HCT116 (cell line): ENCODE measurements around the gene PRXL2A. TPM values are rescaled to one million over a fixed set of nuclear protein-coding genes. Genes with fewer than 3 reads are reported as not detected.

Source experiments
- ATAC-seq: fragments of 200-7000 bp; cut with Tn5 transposase; 2 replicates; pipeline ENCODE4 v1.9.1; 2020; ENCODE audit warnings: mild to moderate bottlenecking, moderate library complexity
- BruUV-seq: library from RNA; stranded (reverse); fragments of 400-500 nt; replicated peaks from 2 replicates; lab custom pipeline; 2021; lab: Mats Ljungman, UMichigan
- CTCF ChIA-PET: fragments of 300-600 bp; sonication (Branson Sonifier 250); formaldehyde crosslinking; loops from one replicate; lab custom pipeline; 2021; ENCODE audit warnings: antibody characterized with exemption; lab: Charles Lee
- POLR2A ChIA-PET: fragments of 300-600, 350-600 bp; sonication (Branson Sonifier 250); formaldehyde crosslinking; loops from one replicate; lab custom pipeline; 2021; ENCODE audit warnings: antibody characterized with exemption; lab: Charles Lee
- RAD21 ChIA-PET, 2 experiments: fragments of 300-600 bp; sonication (Branson Sonifier 250); formaldehyde crosslinking; loops; one replicate each; lab custom pipeline; 2023; ENCODE audit warnings: low total read pairs in 2 of 2; ENCODE audit not compliant: uncharacterized antibody in 2 of 2, unreplicated experiment in 2 of 2, low non-redundant PET in 1 of 2; lab: Charles Lee
- DNase-seq: peaks from one replicate; pipeline ENCODE4 v3.0.0-alpha.2; 2010; ENCODE audit warnings: low read depth, low spot score
- H2AFZ ChIP-seq: fragments of 200-600 bp; shearing (Covaris generic), sonication (generic); 2 replicates; pipeline ENCODE4 v1.6.1; 2017; ENCODE audit warnings: low read depth, mixed run types, mixed read lengths, antibody characterized with exemption, low read length; ENCODE audit not compliant: poor library complexity, severe bottlenecking
- H3K27ac ChIP-seq: 2 replicates; pipeline ENCODE4 v1.5.1; 2012; ENCODE audit warnings: low read depth, low read length
- H3K27me3 ChIP-seq: fragments of 200-600 bp; sonication (generic); 2 replicates; pipeline ENCODE4 v1.6.1; 2016; ENCODE audit warnings: mixed run types, low read length, mixed read lengths; ENCODE audit not compliant: insufficient read depth
- H3K36me3 ChIP-seq, 2 experiments: fragments of 200-500 bp in 1 of 2; fragments of 200-600 bp in 1 of 2; sonication (Bioruptor generic) in 1 of 2; sonication (generic) in 1 of 2; 2 replicates each; pipeline versions ENCODE4 v1.5.1 to v1.6.1; 2014 to 2016; ENCODE audit warnings: low read length in 2 of 2, inconsistent platforms in 1 of 2, mixed read lengths in 1 of 2, mixed run types in 1 of 2; ENCODE audit not compliant: insufficient read depth in 2 of 2, control insufficient read depth in 1 of 2
- H3K4me1 ChIP-seq, 2 experiments: fragments of 200-600 bp in 1 of 2; sonication (generic) in 1 of 2; 2 replicates each; pipeline versions ENCODE4 v1.5.1 to v1.6.1; 2012 to 2017; ENCODE audit warnings: low read length in 2 of 2, inconsistent platforms in 1 of 2, mild to moderate bottlenecking in 1 of 2, mixed read lengths in 1 of 2, mixed run types in 1 of 2, moderate library complexity in 1 of 2; ENCODE audit not compliant: insufficient read depth in 2 of 2, control insufficient read depth in 1 of 2
- H3K4me2 ChIP-seq: fragments of 200-600 bp; sonication (generic); 2 replicates; pipeline ENCODE4 v1.6.1; 2017; ENCODE audit warnings: mixed run types, low read length, mixed read lengths
- H3K4me3 ChIP-seq, 2 experiments: fragments of 200-600 bp in 1 of 2; sonication (generic) in 1 of 2; replicated peaks in 1 of 2; 2 replicates each; pipeline ENCODE4 v1.5.1; 2011 to 2016; ENCODE audit warnings: low read length in 2 of 2, control low read depth in 1 of 2, low read depth in 1 of 2, mild to moderate bottlenecking in 1 of 2, mixed read lengths in 1 of 2, mixed run types in 1 of 2
- H3K79me2 ChIP-seq: fragments of 200-600 bp; sonication (generic); 2 replicates; pipeline ENCODE4 v1.6.1; 2017; ENCODE audit warnings: mild to moderate bottlenecking, mixed run types, low read length, moderate library complexity, mixed read lengths; ENCODE audit not compliant: insufficient read depth
- H3K9ac ChIP-seq: fragments of 200-600 bp; sonication (generic); 2 replicates; pipeline ENCODE4 v1.6.1; 2016; ENCODE audit warnings: low read length, mixed read lengths
- H3K9me2 ChIP-seq: fragments of 200-600 bp; sonication (generic), shearing (Covaris generic); 2 replicates; pipeline ENCODE4 v1.6.1; 2017; ENCODE audit warnings: mixed run types, mild to moderate bottlenecking, moderate library complexity; ENCODE audit not compliant: insufficient read depth
- H3K9me3 ChIP-seq, 2 experiments: fragments of 200-500 bp in 1 of 2; fragments of 200-600 bp in 1 of 2; sonication (Bioruptor generic) in 1 of 2; sonication (generic) in 1 of 2; 2 replicates each; pipeline ENCODE4 v1.6.1; 2014 to 2017; ENCODE audit warnings: low read length in 2 of 2, mixed read lengths in 2 of 2, inconsistent platforms in 1 of 2, low read depth in 1 of 2, mild to moderate bottlenecking in 1 of 2, mixed run types in 1 of 2, moderate library complexity in 1 of 2; ENCODE audit not compliant: control insufficient read depth in 1 of 2, insufficient read depth in 1 of 2
- H4K20me1 ChIP-seq: fragments of 200-600 bp; sonication (generic), shearing (Covaris generic); 2 replicates; pipeline ENCODE4 v1.6.1; 2017; ENCODE audit warnings: mixed run types, mild to moderate bottlenecking, moderate library complexity; ENCODE audit not compliant: insufficient read depth
- CBX3 ChIP-seq: IDR thresholded peaks from 2 replicates; pipeline ENCODE4 v1.6.1; 2012; ENCODE audit warnings: low read depth
- EGR1 ChIP-seq: IDR thresholded peaks from 2 replicates; pipeline ENCODE4 v1.6.1; 2012; ENCODE audit warnings: low read depth
- EZH2phosphoT487 ChIP-seq: fragments of 200-600 bp; IDR thresholded peaks from 2 replicates; pipeline ENCODE4 v1.6.1; 2018; ENCODE audit warnings: antibody characterized with exemption, borderline replicate concordance
- FOSL1 ChIP-seq: IDR thresholded peaks from 2 replicates; pipeline ENCODE4 v1.6.1; 2012; ENCODE audit warnings: low read depth
- JUND ChIP-seq: IDR thresholded peaks from 2 replicates; pipeline ENCODE4 v1.6.1; 2012
- MAX ChIP-seq: IDR thresholded peaks from 2 replicates; pipeline ENCODE4 v1.6.1; 2012
- POLR2A ChIP-seq: IDR thresholded peaks from 2 replicates; pipeline ENCODE4 v1.7.0; 2011; ENCODE audit warnings: borderline replicate concordance; ENCODE audit not compliant: insufficient read depth, insufficient read length; ENCODE audit errors: extremely low read depth
- RAD21 ChIP-seq: IDR thresholded peaks from 2 replicates; pipeline ENCODE4 v1.6.1; 2012; ENCODE audit warnings: low read depth, mild to moderate bottlenecking
- REST ChIP-seq: IDR thresholded peaks from 2 replicates; pipeline ENCODE4 v1.6.1; 2012; ENCODE audit warnings: low read depth
- SRF ChIP-seq: IDR thresholded peaks from 2 replicates; pipeline ENCODE4 v1.6.1; 2012; ENCODE audit warnings: low read depth
- TCF7L2 ChIP-seq: IDR thresholded peaks from 2 replicates; pipeline ENCODE4 v1.7.0; 2011; ENCODE audit warnings: borderline replicate concordance, inconsistent platforms; ENCODE audit not compliant: insufficient read depth, insufficient read length; ENCODE audit errors: extremely low read depth
- ZBTB33 ChIP-seq: IDR thresholded peaks from 2 replicates; pipeline ENCODE4 v1.6.1; 2011; ENCODE audit warnings: mild to moderate bottlenecking, low read length, moderate library complexity; ENCODE audit not compliant: insufficient replicate concordance; ENCODE audit errors: extremely low read depth
- intact Hi-C: fragments of 100-400 bp; cut with micrococcal nuclease; formaldehyde crosslinking; loops from 2 replicates; pipeline ENCODE4 v1.10.0; 2022
- total RNA-seq: library from RNA; stranded (reverse); gene quantifications from one replicate; pipeline ENCODE4 v1.2.1, GENCODE V29; 2021; ENCODE audit not compliant: unreplicated experiment

Gene PRXL2A
- total RNA-seq, 1 experiment from 2014 or later = 4.9 TPM

- H3K27me3 ChIP-seq = no peaks in the 10 kb centered on the region
- RAD21 ChIA-PET = no interaction called here
- no peak overlapping the region for H3K4me2 ChIP-seq
- H3K27ac ChIP-seq = no peak overlapping the region
- CTCF ChIA-PET = no interaction called here
- H3K9me3 ChIP-seq = no peaks in the 10 kb centered on the region
- no peaks in the 10 kb centered on the region for H3K4me1 ChIP-seq
- TF ChIP-seq SRF (no peak), JUND (no peak), TCF7L2 (no peak), CBX3 (no peak), EZH2phosphoT487 (no peak)
- no peaks in the 10 kb centered on the region for H3K9me2 ChIP-seq
- no peaks in the 10 kb centered on the region for H3K79me2 ChIP-seq
- no peaks in the 10 kb centered on the region for H3K36me3 ChIP-seq
- no peak overlapping the region for H3K9ac ChIP-seq
- no TSS peak for BruUV-seq
- ATAC-seq (no peak), DNase-seq (no peak)
- no peaks in the 10 kb centered on the region for H4K20me1 ChIP-seq
- intact Hi-C loops = no loop called here
- no peak overlapping the region for H3K4me3 ChIP-seq
- H2AFZ ChIP-seq = no peak overlapping the region
- POLR2A ChIA-PET = no interaction called here
These were observed 28.2 kb downstream of the PRXL2A start for GRCh38 chr10:80436446-80437098.

GRCh38 chr10:80437227-80437626 is 28.9 kb downstream of the PRXL2A start:
- ChIA-PET POLR2A (no interaction called here), RAD21 (no interaction called here), CTCF (no interaction called here)
- no peaks in the 10 kb centered on the region for H3K36me3 ChIP-seq
- ATAC-seq = no peak
- DNase-seq = no peak
- intact Hi-C loops = no loop called here
- H2AFZ ChIP-seq = no peak overlapping the region
- no TSS peak for BruUV-seq
- no peak overlapping the region for H3K4me3 ChIP-seq
- no peaks in the 10 kb centered on the region for H3K9me3 ChIP-seq
- no peak overlapping the region for H3K27ac ChIP-seq
- no peaks in the 10 kb centered on the region for H3K27me3 ChIP-seq
- H3K9me2 ChIP-seq = no peaks in the 10 kb centered on the region
- no peak overlapping the region for H3K4me2 ChIP-seq
- no peak for TF ChIP-seq ZBTB33
- TF ChIP-seq REST = no peak
- no peak for TF ChIP-seq MAX
- no peak for TF ChIP-seq EGR1
- no peak for TF ChIP-seq EZH2phosphoT487
- TF ChIP-seq RAD21 = no peak
- no peak for TF ChIP-seq POLR2A
- no peak for TF ChIP-seq FOSL1
- no peak for TF ChIP-seq TCF7L2
- no peak for TF ChIP-seq JUND
- no peaks in the 10 kb centered on the region for H4K20me1 ChIP-seq
- H3K4me1 ChIP-seq = no peaks in the 10 kb centered on the region
- H3K9ac ChIP-seq = no peak overlapping the region
- H3K79me2 ChIP-seq = no peaks in the 10 kb centered on the region
